ENCODE results near the gene PHACTR2.

Gene PHACTR2

GRCh38 chr6:143880412-143880811, 202.6 kb downstream of the PHACTR2 start:
- TF ChIP-seq CEBPB (IDR thresholded peaks at IDR 0.05) (no peak), EP300 (IDR thresholded peaks at IDR 0.05; ENCODE audit: borderline replicate concordance) (no peak), FOXM1 (IDR thresholded peaks at IDR 0.05; ENCODE audit: borderline replicate concordance, low read depth) (no peak), EGR1 (IDR thresholded peaks at IDR 0.05) (no peak), RAD21 (IDR thresholded peaks at IDR 0.05; ENCODE audit: low read depth) (no peak), REST (IDR thresholded peaks at IDR 0.05; ENCODE audit: low read depth) (no peak), TCF12 (IDR thresholded peaks at IDR 0.05; ENCODE audit: low read depth) (no peak), MAX (IDR thresholded peaks at IDR 0.05) (no peak), TEAD4 (IDR thresholded peaks at IDR 0.05) (no peak), TAF1 (IDR thresholded peaks at IDR 0.05; ENCODE audit: low read depth) (no peak), CREB1 (IDR thresholded peaks at IDR 0.05; ENCODE audit: low read depth) (no peak)

All from Ishikawa (cell line).